ENCODE data around the gene SLC9A8. TPM values are rescaled to one million over a fixed set of nuclear protein-coding genes. Genes with fewer than 3 reads are reported as not detected.

SLC9A8 gene
- total and polyA plus RNA-seq, 9 of the 15 experiments (the other 6 are each of a cell fraction or from before 2014, with no cell fraction given), result 0.56 to 9.7 (median 5.0) TPM

DNA sequence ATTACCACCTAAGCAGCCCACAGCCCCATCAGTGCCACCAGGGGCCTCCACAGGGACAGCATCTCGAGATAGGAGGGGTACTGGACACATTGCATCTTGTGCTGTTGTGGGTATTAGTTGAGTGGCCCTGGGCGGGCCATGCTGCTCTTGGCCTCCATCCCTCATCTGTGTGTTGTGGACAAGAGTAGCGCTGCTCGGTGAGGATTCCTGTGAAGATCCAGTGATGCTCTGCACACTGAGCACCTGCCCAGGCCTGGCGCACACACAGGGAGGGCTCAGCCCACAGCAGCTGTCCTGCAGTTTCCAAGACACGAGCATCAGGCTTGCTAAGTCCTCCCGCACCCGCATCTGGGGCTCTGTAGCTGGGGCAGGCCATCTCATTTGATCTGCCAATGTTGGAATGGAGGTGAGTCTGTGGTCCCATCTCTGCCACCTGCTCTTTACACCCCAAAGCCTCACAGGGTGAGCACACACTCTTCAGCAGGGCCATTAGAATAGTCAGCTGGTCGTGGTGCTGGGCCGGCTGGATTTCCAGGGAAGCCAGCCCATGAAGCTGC, 70.7 kb downstream of the SLC9A8 start:
- in situ Hi-C loops (cut with MboI) (loop anchor here (25.0 kb wide), 1 partner anchor 546 kb away; no protein-coding TSS in a partner anchor), intact Hi-C loops (cut with micrococcal nuclease) (no loop called here)
- POLR2A ChIA-PET, result interaction anchor here (0.6 kb wide), 1 partner anchor 19 kb away, joined by 4 read pairs; no protein-coding TSS in a partner anchor
- ATAC-seq, result no peak
- Histone ChIP-seq H3K4me1 (replicated peaks in 1 of 2; ENCODE audit: control insufficient read depth in 2 of 2, insufficient read depth in 2 of 2, low read length in 2 of 2) (peaks cover 0 to 15% of the 10 kb centered on the region in 2 experiments; a peak in 3 of 5 replicates), H2AFZ (ENCODE audit: low read depth, low read length) (no peak overlapping the region), H4K20me1 (replicated peaks; ENCODE audit: control insufficient read depth, insufficient read depth, low read length) (0 out of 2 replicates have a peak, but pooled peaks cover 4% of the 10 kb centered on the region), H3K27me3 (ENCODE audit: control insufficient read depth in 2 of 2, insufficient read depth in 2 of 2, low read length in 2 of 2) (no peaks in the 10 kb centered on the region), H3K36me3 (ENCODE audit: control insufficient read depth, insufficient read depth, low read length) (peaks cover 56% of the 10 kb centered on the region; the same call in 2 of the 3 replicates), H3K4me2 (ENCODE audit: insufficient read depth, low read length) (no peak overlapping the region), H3K27ac (ENCODE audit: extremely low read depth, low read depth, low read length) (no peak overlapping the region), H3K9me1 (ENCODE audit: control insufficient read depth, insufficient read depth, low read length) (peaks cover 4% of the 10 kb centered on the region), H3K9me3 (replicated peaks; ENCODE audit: control insufficient read depth, insufficient read depth, low read depth, low read length) (no peaks in the 10 kb centered on the region), H3K4me3 (no peak overlapping the region), H3K79me2 (ENCODE audit: control insufficient read depth, insufficient read depth, low read length) (no peaks in the 10 kb centered on the region), H3K9ac (ENCODE audit: insufficient read depth in 1 of 2, low read depth in 2 of 2, low read length in 2 of 2) (peak overlapping the region in 1 of 2 experiments; percentile 28; a peak in 1 of 4 replicates)
- no peak for DNase-seq (ENCODE audit: extremely low read depth in 1 of 4, low spot score in 3 of 4)
- BruUV-seq (replicated peaks), result no TSS peak
- no peak for FAIRE-seq
- TF ChIP-seq ZNF780A (CRISPR knock-in tag; IDR thresholded peaks at IDR 0.05) (no peak), SMC3 (conservative IDR thresholded peaks at IDR 0.05; ENCODE audit: insufficient read depth, low read depth, low read length) (no peak), CBX1 (IDR thresholded peaks at IDR 0.05; ENCODE audit: low read depth) (no peak), FOXJ3 (CRISPR knock-in tag; IDR thresholded peaks at IDR 0.05) (no peak), ZNF232 (CRISPR knock-in tag; IDR thresholded peaks at IDR 0.05) (no peak)
- TF ChIP-seq, protein P1, sequence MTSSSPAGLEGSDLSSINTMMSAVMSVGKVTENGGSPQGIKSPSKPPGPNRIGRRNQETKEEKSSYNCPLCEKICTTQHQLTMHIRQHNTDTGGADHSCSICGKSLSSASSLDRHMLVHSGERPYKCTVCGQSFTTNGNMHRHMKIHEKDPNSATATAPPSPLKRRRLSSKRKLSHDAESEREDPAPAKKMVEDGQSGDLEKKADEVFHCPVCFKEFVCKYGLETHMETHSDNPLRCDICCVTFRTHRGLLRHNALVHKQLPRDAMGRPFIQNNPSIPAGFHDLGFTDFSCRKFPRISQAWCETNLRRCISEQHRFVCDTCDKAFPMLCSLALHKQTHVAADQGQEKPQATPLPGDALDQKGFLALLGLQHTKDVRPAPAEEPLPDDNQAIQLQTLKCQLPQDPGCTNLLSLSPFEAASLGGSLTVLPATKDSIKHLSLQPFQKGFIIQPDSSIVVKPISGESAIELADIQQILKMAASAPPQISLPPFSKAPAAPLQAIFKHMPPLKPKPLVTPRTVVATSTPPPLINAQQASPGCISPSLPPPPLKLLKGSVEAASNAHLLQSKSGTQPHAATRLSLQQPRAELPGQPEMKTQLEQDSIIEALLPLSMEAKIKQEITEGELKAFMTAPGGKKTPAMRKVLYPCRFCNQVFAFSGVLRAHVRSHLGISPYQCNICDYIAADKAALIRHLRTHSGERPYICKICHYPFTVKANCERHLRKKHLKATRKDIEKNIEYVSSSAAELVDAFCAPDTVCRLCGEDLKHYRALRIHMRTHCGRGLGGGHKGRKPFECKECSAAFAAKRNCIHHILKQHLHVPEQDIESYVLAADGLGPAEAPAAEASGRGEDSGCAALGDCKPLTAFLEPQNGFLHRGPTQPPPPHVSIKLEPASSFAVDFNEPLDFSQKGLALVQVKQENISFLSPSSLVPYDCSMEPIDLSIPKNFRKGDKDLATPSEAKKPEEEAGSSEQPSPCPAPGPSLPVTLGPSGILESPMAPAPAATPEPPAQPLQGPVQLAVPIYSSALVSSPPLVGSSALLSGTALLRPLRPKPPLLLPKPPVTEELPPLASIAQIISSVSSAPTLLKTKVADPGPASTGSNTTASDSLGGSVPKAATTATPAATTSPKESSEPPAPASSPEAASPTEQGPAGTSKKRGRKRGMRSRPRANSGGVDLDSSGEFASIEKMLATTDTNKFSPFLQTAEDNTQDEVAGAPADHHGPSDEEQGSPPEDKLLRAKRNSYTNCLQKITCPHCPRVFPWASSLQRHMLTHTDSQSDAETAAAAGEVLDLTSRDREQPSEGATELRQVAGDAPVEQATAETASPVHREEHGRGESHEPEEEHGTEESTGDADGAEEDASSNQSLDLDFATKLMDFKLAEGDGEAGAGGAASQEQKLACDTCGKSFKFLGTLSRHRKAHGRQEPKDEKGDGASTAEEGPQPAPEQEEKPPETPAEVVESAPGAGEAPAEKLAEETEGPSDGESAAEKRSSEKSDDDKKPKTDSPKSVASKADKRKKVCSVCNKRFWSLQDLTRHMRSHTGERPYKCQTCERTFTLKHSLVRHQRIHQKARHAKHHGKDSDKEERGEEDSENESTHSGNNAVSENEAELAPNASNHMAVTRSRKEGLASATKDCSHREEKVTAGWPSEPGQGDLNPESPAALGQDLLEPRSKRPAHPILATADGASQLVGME (CRISPR knock-in tag; IDR thresholded peaks at IDR 0.05), result no peak
- CTCF ChIA-PET (ENCODE audit: low intra/inter-chr PET ratio), result no interaction called here
- WGBS (ENCODE audit: insufficient coverage, low coverage, missing lambda C conversion rate), result 89% methylated on average over 10 of the region's 10 CpGs

All from K562 (cell line).